C4-2B (cell line): Measurements from ENCODE around the gene ABCA9.

Experiments
- H3K27ac ChIP-seq: fragments of 450-650 bp; 2 replicates; pipeline ENCODE4 v1.5.1; 2017
- ZFX ChIP-seq: fragments of 450-650 bp; IDR thresholded peaks from 2 replicates; pipeline ENCODE4 v1.6.1; 2017
- TF ChIP-seq, protein P1 (sequence below): fragments of 450-650 bp; conservative IDR thresholded peaks from 2 replicates; pipeline ENCODE4 v1.5.1; 2017; ENCODE audit warnings: mild to moderate bottlenecking

ABCA9 gene

DNA sequence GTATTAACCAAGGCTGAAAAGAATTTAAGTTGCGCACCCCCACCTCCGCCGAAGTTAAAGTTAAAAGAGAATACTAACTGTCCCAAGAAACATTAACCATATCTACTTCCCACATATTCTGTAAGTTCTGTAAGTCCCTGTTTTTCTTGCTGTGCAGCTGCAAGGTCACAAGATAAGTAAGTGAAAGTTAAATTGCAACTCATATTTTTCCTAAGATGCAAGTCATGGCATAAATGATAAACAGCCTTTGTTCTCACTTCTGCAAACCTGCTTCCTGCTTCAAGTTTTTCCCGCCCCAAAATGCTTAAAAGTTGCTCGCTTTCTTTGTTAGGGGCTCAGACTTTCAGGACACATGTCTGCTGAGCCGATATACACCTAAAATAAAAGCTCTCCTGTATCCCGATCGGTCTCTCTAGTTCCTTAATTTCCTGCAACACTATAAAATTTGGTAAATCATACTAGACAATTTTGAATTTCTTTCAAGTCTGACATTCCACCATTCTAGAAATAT lies 32.6 kb upstream of the ABCA9 start:
- TF ChIP-seq, protein P1, sequence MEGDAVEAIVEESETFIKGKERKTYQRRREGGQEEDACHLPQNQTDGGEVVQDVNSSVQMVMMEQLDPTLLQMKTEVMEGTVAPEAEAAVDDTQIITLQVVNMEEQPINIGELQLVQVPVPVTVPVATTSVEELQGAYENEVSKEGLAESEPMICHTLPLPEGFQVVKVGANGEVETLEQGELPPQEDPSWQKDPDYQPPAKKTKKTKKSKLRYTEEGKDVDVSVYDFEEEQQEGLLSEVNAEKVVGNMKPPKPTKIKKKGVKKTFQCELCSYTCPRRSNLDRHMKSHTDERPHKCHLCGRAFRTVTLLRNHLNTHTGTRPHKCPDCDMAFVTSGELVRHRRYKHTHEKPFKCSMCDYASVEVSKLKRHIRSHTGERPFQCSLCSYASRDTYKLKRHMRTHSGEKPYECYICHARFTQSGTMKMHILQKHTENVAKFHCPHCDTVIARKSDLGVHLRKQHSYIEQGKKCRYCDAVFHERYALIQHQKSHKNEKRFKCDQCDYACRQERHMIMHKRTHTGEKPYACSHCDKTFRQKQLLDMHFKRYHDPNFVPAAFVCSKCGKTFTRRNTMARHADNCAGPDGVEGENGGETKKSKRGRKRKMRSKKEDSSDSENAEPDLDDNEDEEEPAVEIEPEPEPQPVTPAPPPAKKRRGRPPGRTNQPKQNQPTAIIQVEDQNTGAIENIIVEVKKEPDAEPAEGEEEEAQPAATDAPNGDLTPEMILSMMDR = no peak
- TF ChIP-seq ZFX = no peak
- H3K27ac ChIP-seq = no peak overlapping the region

- no peak overlapping the region for H3K27ac ChIP-seq
- no peak for TF ChIP-seq ZFX
- TF ChIP-seq, protein P1 = no peak
These were observed 29.6 kb upstream of the ABCA9 start for GRCh38 chr17:69090365-69090764.

DNA sequence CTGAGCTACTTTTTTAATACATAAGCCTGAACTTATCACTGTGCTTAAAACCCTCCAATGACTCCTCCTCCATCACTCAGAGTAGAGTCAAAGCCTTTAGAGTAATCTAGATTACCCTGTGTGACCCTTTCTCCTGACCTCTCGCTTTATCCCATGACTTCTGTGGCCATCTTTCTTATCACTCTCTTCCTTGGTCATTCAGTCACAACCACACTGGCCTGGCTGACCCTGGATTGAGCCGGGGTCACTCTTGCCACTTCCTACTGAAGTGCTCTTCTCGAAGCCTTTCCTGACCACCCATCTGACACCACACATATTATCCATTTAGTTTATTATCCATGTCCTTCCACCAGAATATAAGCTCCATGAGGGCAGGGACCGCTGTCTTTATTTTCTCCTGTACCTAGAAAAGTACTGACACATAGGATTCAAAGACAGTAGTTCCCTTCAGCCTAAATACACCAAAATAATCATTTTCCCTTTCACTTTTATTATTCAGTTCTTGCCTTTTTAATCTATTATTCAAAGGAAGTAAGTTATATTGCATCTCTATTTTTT lies 28.0 kb upstream of the ABCA9 start:
- no peak overlapping the region for H3K27ac ChIP-seq
- no peak for TF ChIP-seq ZFX
- TF ChIP-seq, protein P1 = no peak

DNA sequence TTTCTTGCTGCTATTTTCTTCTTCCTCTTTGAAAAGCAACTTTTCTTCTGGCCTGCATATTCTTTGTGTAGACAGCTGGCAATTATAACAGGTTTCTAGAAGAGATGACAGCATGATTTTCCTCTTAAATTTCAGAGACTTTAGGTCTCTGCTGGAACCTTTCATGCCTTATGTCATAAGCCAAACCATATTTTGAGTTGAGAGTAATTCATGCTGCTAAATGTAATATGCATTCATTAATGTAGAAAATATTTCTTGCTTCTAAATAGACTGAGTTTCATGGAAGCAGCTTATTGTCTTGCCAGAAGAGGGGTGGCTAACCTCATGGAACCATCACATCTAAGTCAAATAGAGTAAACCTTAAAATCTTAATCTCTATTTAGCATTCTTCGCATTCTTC lies 25.9 kb upstream of the ABCA9 start:
- H3K27ac ChIP-seq = no peak overlapping the region
- TF ChIP-seq, protein P1 = no peak
- no peak for TF ChIP-seq ZFX

- no peak for TF ChIP-seq ZFX
- TF ChIP-seq, protein P1 = peak; percentile 64
- no peak overlapping the region for H3K27ac ChIP-seq
These were observed 24.2 kb upstream of the ABCA9 start for GRCh38 chr17:69084911-69085310.

DNA sequence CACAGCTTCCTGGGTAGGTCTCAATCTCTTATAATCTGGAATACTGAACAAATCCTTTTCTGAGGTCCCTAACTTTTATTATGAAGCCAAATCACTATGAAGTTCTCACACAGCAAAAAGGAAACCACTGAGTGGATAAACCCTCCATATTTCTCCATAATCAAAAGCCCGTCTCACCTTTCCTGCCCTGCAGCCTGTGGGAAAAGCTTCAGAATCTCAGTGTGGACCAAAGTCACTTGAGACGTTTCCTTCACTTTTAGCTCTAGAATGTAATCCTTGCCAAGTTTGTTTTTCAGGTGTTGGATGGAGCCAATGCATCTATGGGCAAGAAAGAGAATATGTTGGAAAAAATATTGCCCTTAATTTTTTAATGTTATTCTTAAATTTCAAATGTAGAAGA lies 22.0 kb upstream of the ABCA9 start:
- TF ChIP-seq ZFX = no peak
- TF ChIP-seq, protein P1 = no peak
- H3K27ac ChIP-seq = no peak overlapping the region

DNA sequence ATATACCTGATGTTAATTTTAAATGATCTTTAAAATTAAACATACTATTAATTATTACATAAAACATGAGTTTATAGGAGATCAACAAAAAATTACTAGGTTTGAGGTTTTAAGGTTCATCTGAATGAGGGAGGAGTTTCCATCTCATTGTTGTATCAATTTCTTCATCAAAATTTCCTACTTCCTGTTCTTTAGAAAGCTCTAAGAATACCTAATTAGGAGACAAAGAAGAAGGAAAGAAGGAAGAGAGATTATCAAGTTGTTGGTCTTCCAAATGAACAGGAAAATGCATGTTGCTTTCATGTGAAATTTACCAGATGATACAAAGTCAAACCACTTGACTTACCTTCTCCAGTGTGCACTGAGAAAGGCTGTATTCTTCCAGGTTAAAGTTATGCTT lies 18.1 kb upstream of the ABCA9 start:
- TF ChIP-seq, protein P1 = no peak
- TF ChIP-seq ZFX = no peak
- no peak overlapping the region for H3K27ac ChIP-seq
